HG02943 (cell line): ENCODE results near the gene GAA.

Experiments used
- ATAC-seq: cut with Tn5 transposase; IDR thresholded peaks from one replicate; pipeline ENCODE4 v1.9.1; 2021; ENCODE audit warnings: mild to moderate bottlenecking, low read depth, moderate library complexity; ENCODE audit not compliant: unreplicated experiment

Gene GAA

DNA sequence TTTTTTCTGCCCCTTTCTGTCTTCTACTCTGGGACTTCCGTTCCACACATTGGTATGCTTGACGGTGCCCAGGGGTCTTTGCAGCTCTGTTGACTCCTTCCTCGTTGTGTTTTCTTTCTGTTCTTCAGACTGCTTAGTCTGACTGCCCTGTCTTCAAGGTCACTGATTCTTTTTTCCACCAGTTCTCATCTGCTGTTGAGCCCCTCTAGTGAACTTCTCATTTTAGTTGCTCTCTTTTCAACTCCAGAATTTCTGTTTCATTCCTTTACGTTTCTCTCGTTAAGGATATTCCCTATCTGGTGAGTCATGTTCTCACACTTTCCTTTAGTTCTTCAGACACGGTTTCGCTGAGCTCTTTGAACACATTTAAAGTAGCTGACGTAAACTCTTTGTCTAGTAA lies 13.8 kb downstream of the GAA start:
- no peak for ATAC-seq

DNA sequence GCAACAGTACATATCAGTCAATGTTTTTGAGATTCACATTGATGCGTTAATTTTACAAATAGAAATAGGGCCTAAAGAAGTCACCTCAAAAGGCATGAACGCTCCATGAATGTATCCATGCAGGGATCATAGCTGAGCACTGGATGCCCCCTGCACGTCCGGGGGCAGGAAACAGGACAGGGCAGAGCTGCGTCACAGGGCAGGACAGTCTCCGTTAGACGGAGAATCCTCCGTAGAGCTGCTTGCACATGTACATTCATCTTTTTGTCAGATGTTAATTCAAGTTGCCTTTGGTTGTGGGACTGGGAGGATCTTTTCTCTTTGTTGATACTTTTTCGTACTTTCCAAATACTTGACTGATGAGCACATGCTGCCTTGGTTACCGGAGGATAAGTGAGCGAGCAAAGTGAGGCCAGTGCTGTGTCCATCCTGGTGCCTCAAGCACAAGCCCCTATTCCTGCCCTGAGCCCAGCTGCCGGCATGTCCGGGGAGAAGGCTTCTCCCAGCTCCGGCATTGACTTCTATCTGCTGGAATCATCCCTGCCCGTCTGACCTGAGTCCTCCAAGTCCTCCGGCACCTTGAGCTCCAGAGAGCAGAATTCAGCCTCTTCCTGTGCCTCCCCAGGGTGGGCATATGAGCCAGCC lies 15.0 kb downstream of the GAA start:
- no peak for ATAC-seq

DNA sequence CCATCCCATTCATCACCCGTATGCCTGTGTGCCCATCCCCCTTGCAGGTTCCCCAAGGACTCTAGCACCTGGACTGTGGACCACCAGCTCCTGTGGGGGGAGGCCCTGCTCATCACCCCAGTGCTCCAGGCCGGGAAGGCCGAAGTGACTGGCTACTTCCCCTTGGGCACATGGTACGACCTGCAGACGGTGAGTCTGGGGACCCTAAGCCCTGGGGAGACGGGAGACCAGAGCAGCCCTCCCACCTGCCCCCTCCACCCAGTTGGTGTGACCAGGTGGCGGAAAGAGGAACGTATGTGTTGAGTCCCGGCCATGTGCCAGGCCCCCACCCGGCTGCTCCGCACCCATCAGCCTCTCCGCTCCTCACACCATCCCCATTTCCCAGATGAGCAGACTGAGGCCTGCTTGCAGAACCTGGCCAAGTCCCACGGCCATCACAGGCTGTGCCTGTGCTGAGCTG lies 15.6 kb downstream of the GAA start:
- no peak for ATAC-seq

DNA sequence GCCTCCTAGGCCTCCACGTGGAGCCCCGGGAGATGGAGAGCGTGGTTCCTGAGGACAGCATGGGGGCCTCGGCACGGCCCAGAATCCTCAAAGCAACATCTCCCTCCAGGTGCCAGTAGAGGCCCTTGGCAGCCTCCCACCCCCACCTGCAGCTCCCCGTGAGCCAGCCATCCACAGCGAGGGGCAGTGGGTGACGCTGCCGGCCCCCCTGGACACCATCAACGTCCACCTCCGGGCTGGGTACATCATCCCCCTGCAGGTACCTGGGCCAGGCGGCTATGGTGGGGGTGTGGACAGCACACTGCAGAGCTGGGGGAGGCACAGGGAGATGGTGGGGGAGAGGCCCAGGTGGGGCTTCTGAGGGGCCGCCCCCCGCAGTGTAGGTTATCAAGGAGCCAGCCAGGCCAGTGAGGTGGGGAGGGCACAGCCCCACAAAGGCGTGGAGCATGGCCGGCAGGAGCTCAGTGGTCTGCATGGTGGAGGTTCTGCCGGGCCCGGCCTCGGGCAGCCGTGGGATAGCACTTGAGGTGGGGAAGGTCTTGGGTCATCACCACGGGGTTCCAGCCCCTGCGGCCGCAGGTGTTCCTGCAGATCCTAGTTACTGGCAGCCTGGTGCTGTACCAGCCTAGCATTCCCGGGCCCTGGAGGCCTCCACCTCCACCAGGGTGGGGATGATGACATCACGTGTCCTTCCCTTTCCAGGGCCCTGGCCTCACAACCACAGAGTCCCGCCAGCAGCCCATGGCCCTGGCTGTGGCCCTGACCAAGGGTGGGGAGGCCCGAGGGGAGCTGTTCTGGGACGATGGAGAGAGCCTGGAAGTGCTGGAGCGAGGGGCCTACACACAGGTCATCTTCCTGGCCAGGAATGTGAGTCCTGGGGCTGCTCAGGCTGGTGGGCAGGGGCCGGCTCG lies 16.4 kb downstream of the GAA start:
- ATAC-seq = no peak

- ATAC-seq = no peak
These were observed 17.4 kb downstream of the GAA start for GRCh38 chr17:80118601-80119270.

- no peak for ATAC-seq
These were observed 17.9 kb downstream of the GAA start for GRCh38 chr17:80119271-80119791.

- no peak for ATAC-seq
These were observed 18.5 kb downstream of the GAA start for GRCh38 chr17:80119839-80120238.

DNA sequence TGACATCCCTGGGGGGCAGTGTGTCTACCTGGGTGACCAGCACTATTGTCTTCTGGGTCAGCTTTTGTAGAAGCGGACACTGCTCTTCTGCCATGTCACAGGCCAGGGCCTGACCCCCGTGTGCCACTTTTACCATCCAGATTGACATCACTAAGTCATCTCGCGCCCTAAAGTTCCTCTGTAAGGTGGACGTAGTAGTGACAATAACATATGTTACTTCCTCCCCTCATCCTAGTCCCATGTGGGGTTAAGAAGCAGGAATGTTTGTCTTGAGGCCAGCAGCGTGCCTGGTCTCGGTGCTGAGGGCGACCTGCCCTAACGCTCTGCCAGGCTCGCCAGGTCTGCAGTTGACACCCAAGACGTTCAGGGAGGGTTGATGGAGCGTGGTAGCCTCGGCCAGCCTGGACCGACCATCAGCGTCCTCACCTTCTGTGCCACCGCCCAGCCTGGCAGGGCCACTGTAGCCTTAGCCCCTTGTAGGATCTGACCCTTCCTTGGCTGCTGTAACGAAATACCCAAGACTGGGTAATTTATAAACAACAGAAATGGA lies 20.7 kb downstream of the GAA start:
- ATAC-seq = no peak

DNA sequence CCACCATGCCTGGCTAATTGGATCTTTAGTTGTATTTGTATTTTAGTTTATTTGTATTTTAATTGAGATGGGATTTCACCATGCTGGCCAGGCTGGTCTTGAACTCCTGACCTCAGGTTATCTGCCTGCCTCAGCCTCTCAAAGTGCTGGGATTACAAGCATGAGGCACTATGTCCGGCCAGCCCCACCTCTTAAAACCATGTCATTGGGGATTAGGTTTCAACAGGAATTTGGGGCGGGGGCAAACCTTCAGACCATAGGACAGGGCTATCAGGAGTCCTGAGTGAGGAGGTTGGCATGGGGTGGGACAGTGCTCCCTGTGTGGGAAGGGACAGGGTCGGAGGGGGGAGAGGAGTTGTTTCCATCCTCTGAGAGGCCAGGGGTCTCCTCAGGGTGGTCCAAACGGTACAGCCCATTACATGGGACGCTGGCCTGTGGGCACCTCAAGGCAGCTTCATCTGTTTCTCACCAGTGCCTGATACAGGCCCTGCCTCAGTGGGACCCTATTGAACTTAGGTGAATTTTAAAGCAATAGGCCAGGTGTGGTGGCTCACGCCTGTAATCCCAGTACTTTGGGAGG lies 21.6 kb downstream of the GAA start:
- ATAC-seq = no peak

GRCh38 chr17:80123791-80124190 lies 22.4 kb downstream of the GAA start:
- ATAC-seq = no peak

- ATAC-seq = no peak
These were observed 23.1 kb downstream of the GAA start for GRCh38 chr17:80124351-80124981.

DNA sequence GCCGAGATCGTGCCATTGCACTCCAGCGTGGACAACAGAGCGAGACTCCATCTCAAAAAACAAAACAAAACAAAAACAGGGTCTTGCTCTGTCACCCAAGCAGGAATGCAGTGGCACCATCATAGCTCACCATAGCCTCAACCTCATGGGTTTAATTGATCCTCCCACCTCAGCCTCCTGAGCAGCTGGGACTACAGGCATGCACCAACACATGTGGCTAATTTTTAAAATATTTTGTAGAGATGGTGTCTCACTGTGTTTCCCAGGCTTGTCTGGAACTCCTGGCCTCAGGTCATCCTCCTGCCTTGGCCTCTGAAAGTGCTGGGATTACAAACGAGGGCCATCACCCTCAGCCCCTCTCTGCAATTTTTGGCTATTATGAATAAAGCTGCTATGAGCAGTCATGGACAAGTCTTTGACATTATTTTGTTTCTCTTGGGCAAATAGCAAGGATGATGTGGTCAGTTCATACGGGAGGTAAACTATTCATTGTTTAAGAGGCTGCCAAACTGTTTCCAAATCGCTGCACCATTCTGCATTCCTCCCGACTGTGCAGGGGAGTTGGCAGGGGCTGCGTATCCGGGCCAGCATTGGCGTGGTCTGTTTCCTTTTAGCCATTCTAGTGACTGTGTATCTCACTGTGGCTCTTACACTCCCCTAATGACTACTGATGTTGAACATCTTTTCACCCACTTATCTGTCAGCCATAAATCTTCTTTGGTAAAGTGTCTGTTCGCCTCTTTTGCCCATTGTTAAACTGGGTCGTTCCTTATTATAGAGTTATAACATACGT lies 24.5 kb downstream of the GAA start:
- ATAC-seq = no peak

GRCh38 chr17:80126449-80126715 lies 25.0 kb downstream of the GAA start:
- ATAC-seq = no peak

GRCh38 chr17:80129006-80129565 lies 27.7 kb downstream of the GAA start:
- ATAC-seq = no peak

GRCh38 chr17:80130992-80131391 lies 29.6 kb downstream of the GAA start:
- ATAC-seq = no peak

- no peak for ATAC-seq
These were observed 31.7 kb downstream of the GAA start for GRCh38 chr17:80132906-80133625.

DNA sequence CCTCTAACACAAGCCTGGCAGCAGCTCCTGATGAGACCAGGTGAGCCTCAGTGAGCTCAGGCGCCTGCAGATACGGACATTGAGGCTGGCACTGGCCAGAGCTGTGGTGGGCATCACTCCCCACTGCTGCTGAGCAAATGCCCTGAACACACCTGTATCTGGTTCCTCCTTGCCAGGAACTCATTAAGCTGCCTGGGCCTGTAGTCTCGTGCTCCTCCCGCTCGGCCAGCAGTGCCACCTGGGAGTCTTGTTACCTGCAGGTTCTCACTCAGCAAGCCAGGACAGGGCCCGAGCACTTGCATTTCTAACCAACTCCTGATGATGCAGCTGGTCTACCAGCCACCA lies 32.2 kb downstream of the GAA start:
- ATAC-seq = no peak

DNA sequence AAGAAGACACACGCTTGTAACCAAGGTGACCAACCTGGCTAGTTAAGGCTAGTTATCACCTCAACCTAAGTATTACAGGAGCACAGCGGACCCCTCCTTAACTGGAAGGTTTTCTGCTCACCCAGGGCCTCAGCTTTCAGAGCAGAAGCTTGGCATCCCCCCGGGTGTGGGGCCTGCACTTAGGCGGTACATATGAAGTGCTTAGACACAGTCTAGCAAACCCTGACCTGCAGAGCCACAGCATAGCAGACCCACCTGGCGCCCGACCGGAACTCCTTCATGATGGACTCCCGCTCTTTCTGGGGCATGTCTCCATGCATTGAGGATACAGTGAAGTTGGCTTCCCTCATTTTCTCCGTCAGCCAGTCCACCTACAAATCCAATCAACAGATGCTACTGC lies 35.8 kb downstream of the GAA start:
- no peak for ATAC-seq
